ENCODE results near the gene LPP. TPM values are rescaled to one million over a fixed set of nuclear protein-coding genes. Genes with fewer than 3 reads are reported as not detected.

LPP gene
- total RNA-seq, 1 donor from 2014 or later: 132 TPM

- Mint-ChIP-seq H3K4me3 (no peak overlapping the region), H3K27me3 (ENCODE audit: low read depth) (no peaks in the 10 kb centered on the region), H3K9me3 (peaks cover 9% of the 10 kb centered on the region), H3K27ac (no peak overlapping the region), H3K36me3 (peaks cover 13% of the 10 kb centered on the region), H3K4me1 (peaks cover 34% of the 10 kb centered on the region)
- DNase-seq (ENCODE audit: low spot score in 2 of 2, unreplicated experiment in 2 of 2): no peak
- no peak for TF ChIP-seq CTCF (IDR thresholded peaks at IDR 0.05; ENCODE audit: unreplicated experiment)
Observed at GRCh38 chr3:188431553-188431952, 277.6 kb downstream of the LPP start.

GRCh38 chr3:188432802-188433520, 279.0 kb downstream of the LPP start:
- Mint-ChIP-seq H3K27ac (peak overlapping the region; percentile 79), H3K9me3 (no peaks in the 10 kb centered on the region), H3K27me3 (ENCODE audit: low read depth) (no peaks in the 10 kb centered on the region), H3K36me3 (peaks cover 4% of the 10 kb centered on the region), H3K4me3 (no peak overlapping the region), H3K4me1 (peaks cover 34% of the 10 kb centered on the region)
- no peak for DNase-seq (ENCODE audit: low spot score in 2 of 2, unreplicated experiment in 2 of 2)
- no peak for TF ChIP-seq CTCF (IDR thresholded peaks at IDR 0.05; ENCODE audit: unreplicated experiment)

- Mint-ChIP-seq H3K4me3 (no peak overlapping the region), H3K9me3 (no peaks in the 10 kb centered on the region), H3K36me3 (peaks cover 4% of the 10 kb centered on the region), H3K4me1 (peaks cover 34% of the 10 kb centered on the region), H3K27me3 (ENCODE audit: low read depth) (no peaks in the 10 kb centered on the region), H3K27ac (peak overlapping the region; percentile 79)
- no peak for DNase-seq (ENCODE audit: low spot score in 2 of 2, unreplicated experiment in 2 of 2)
- no peak for TF ChIP-seq CTCF (IDR thresholded peaks at IDR 0.05; ENCODE audit: unreplicated experiment)
Observed at GRCh38 chr3:188433521-188434150, 279.7 kb downstream of the LPP start.

- Mint-ChIP-seq H3K27me3 (ENCODE audit: low read depth) (no peaks in the 10 kb centered on the region), H3K4me1 (peaks cover 34% of the 10 kb centered on the region), H3K27ac (peak overlapping the region; percentile 49), H3K4me3 (no peak overlapping the region), H3K36me3 (peaks cover 4% of the 10 kb centered on the region), H3K9me3 (no peaks in the 10 kb centered on the region)
- no peak for DNase-seq (ENCODE audit: low spot score in 2 of 2, unreplicated experiment in 2 of 2)
- TF ChIP-seq CTCF (IDR thresholded peaks at IDR 0.05; ENCODE audit: unreplicated experiment): no peak
Observed at GRCh38 chr3:188434594-188434993, 280.6 kb downstream of the LPP start.

GRCh38 chr3:188435266-188435665, 281.3 kb downstream of the LPP start:
- no peak for TF ChIP-seq CTCF (IDR thresholded peaks at IDR 0.05; ENCODE audit: unreplicated experiment)
- H3K9me3 Mint-ChIP-seq: no peaks in the 10 kb centered on the region
- peaks cover 38% of the 10 kb centered on the region for H3K4me1 Mint-ChIP-seq
- H3K36me3 Mint-ChIP-seq: peaks cover 4% of the 10 kb centered on the region
- H3K27me3 Mint-ChIP-seq (ENCODE audit: low read depth): no peaks in the 10 kb centered on the region
- no peak for DNase-seq (ENCODE audit: low spot score in 2 of 2, unreplicated experiment in 2 of 2)
- no peak overlapping the region for H3K4me3 Mint-ChIP-seq
- H3K27ac Mint-ChIP-seq: no peak overlapping the region

Data from mesothelial cell of epicardium (in vitro differentiated cells).